ENCODE data around the gene FAXDC2. TPM values are rescaled to one million over a fixed set of nuclear protein-coding genes. Genes with fewer than 3 reads are reported as not detected.

FAXDC2 gene
- total and polyA plus RNA-seq, 2 of the 8 experiments (the other 6 are each of a cell fraction or from before 2014, with no cell fraction given), result 3.7 to 5.9 TPM

- no peak for TF ChIP-seq TCF12 (IDR thresholded peaks at IDR 0.05; ENCODE audit: low read depth, low read length)
- TF ChIP-seq TAF7 (optimal IDR thresholded peaks at IDR 0.05; ENCODE audit: borderline replicate concordance, low read depth, low read length), result no peak
- TF ChIP-seq CHD7 (IDR thresholded peaks at IDR 0.05; ENCODE audit: insufficient replicate concordance, low read length), result no peak
- TF ChIP-seq HDAC6 (IDR thresholded peaks at IDR 0.05; ENCODE audit: low read depth, low read length), result no peak
- no peak for TF ChIP-seq SIX5 (IDR thresholded peaks at IDR 0.05; ENCODE audit: low read depth, low read length)
- TF ChIP-seq RFX5 (IDR thresholded peaks at IDR 0.05; ENCODE audit: borderline replicate concordance, low read depth, low read length), result no peak
These were observed 49.8 kb downstream of the FAXDC2 start (continued) for GRCh38 chr5:154800582-154800981.
